ENCODE results near the gene LRRFIP1.
A peak's percentile ranks its signal among the peaks of the same experiment; 100 is the strongest.

The LRRFIP1 gene

GRCh38 chr2:237630216-237631000, 3.0 kb downstream of the LRRFIP1 start:
- in situ Hi-C loops (cut with HindIII; ENCODE audit: low pct_unique_long_range_greater_than_20kb, low sequenced_read_pairs), result no loop called here
- no peak for TF ChIP-seq JUND (IDR thresholded peaks at IDR 0.05; ENCODE audit: low read depth)
- no peak for DNase-seq (ENCODE audit: low read depth in 1 of 2, low spot score in 1 of 2)

GRCh38 chr2:237631007-237631785, 3.8 kb downstream of the LRRFIP1 start:
- no peak for TF ChIP-seq JUND (IDR thresholded peaks at IDR 0.05; ENCODE audit: low read depth)
- in situ Hi-C loops (cut with HindIII; ENCODE audit: low pct_unique_long_range_greater_than_20kb, low sequenced_read_pairs), result no loop called here
- DNase-seq (ENCODE audit: low read depth in 1 of 2, low spot score in 1 of 2), result no peak

- no peak for TF ChIP-seq JUND (IDR thresholded peaks at IDR 0.05; ENCODE audit: low read depth)
- DNase-seq (ENCODE audit: low read depth in 1 of 2, low spot score in 1 of 2), result no peak
- in situ Hi-C loops (cut with HindIII; ENCODE audit: low pct_unique_long_range_greater_than_20kb, low sequenced_read_pairs), result no loop called here
These were observed 4.6 kb downstream of the LRRFIP1 start for GRCh38 chr2:237631801-237632585.

- in situ Hi-C loops (cut with HindIII; ENCODE audit: low pct_unique_long_range_greater_than_20kb, low sequenced_read_pairs), result no loop called here
- no peak for TF ChIP-seq JUND (IDR thresholded peaks at IDR 0.05; ENCODE audit: low read depth)
- peak in 1 of 2 experiments; percentile 59 for DNase-seq (ENCODE audit: low read depth in 1 of 2, low spot score in 1 of 2)
These were observed 5.7 kb downstream of the LRRFIP1 start for GRCh38 chr2:237633061-237633561.

- no peak for TF ChIP-seq JUND (IDR thresholded peaks at IDR 0.05; ENCODE audit: low read depth)
- DNase-seq (ENCODE audit: low read depth in 1 of 2, low spot score in 1 of 2), result no peak
- in situ Hi-C loops (cut with HindIII; ENCODE audit: low pct_unique_long_range_greater_than_20kb, low sequenced_read_pairs), result no loop called here
These were observed 9.2 kb downstream of the LRRFIP1 start for GRCh38 chr2:237636578-237636977.

- no peak for DNase-seq (ENCODE audit: low read depth in 1 of 2, low spot score in 1 of 2)
- in situ Hi-C loops (cut with HindIII; ENCODE audit: low pct_unique_long_range_greater_than_20kb, low sequenced_read_pairs), result no loop called here
- no peak for TF ChIP-seq JUND (IDR thresholded peaks at IDR 0.05; ENCODE audit: low read depth)
These were observed 10.2 kb downstream of the LRRFIP1 start for GRCh38 chr2:237637429-237638135.

- TF ChIP-seq JUND (IDR thresholded peaks at IDR 0.05; ENCODE audit: low read depth), result no peak
- in situ Hi-C loops (cut with HindIII; ENCODE audit: low pct_unique_long_range_greater_than_20kb, low sequenced_read_pairs), result no loop called here
- DNase-seq (ENCODE audit: low read depth in 1 of 2, low spot score in 1 of 2), result no peak
These were observed 10.8 kb downstream of the LRRFIP1 start for GRCh38 chr2:237638176-237638575.

- no peak for DNase-seq (ENCODE audit: low read depth in 1 of 2, low spot score in 1 of 2)
- in situ Hi-C loops (cut with HindIII; ENCODE audit: low pct_unique_long_range_greater_than_20kb, low sequenced_read_pairs), result no loop called here
- TF ChIP-seq JUND (IDR thresholded peaks at IDR 0.05; ENCODE audit: low read depth), result no peak
These were observed 11.9 kb downstream of the LRRFIP1 start for GRCh38 chr2:237639052-237639835.

GRCh38 chr2:237639836-237640220, 12.4 kb downstream of the LRRFIP1 start:
- no peak for DNase-seq (ENCODE audit: low read depth in 1 of 2, low spot score in 1 of 2)
- in situ Hi-C loops (cut with HindIII; ENCODE audit: low pct_unique_long_range_greater_than_20kb, low sequenced_read_pairs), result no loop called here
- TF ChIP-seq JUND (IDR thresholded peaks at IDR 0.05; ENCODE audit: low read depth), result no peak

GRCh38 chr2:237640493-237640998, 13.2 kb downstream of the LRRFIP1 start:
- in situ Hi-C loops (cut with HindIII; ENCODE audit: low pct_unique_long_range_greater_than_20kb, low sequenced_read_pairs), result no loop called here
- TF ChIP-seq JUND (IDR thresholded peaks at IDR 0.05; ENCODE audit: low read depth), result no peak
- no peak for DNase-seq (ENCODE audit: low read depth in 1 of 2, low spot score in 1 of 2)

- TF ChIP-seq JUND (IDR thresholded peaks at IDR 0.05; ENCODE audit: low read depth), result no peak
- no peak for DNase-seq (ENCODE audit: low read depth in 1 of 2, low spot score in 1 of 2)
- in situ Hi-C loops (cut with HindIII; ENCODE audit: low pct_unique_long_range_greater_than_20kb, low sequenced_read_pairs), result no loop called here
These were observed 14.8 kb downstream of the LRRFIP1 start for GRCh38 chr2:237642038-237642734.

Data from T47D (cell line).